HG03571 (cell line): ENCODE data around the gene DND1.
"Not testable (repeated sequence)": the region's sequence is repeated elsewhere in the genome, so short reads cannot be mapped to it uniquely, and the experiment has no call there.

Experiments
- ATAC-seq: cut with Tn5 transposase; IDR thresholded peaks from one replicate; pipeline ENCODE4 v1.9.1; 2021; ENCODE audit not compliant: unreplicated experiment

Gene DND1

GRCh38 chr5:140672455-140673186, 755 bp downstream of the DND1 start:
- no peak for ATAC-seq

GRCh38 chr5:140671472-140672125, 1.8 kb downstream of the DND1 start:
- ATAC-seq = no peak

- not testable (repeated sequence) for ATAC-seq
These were observed 2.3 kb downstream of the DND1 start for GRCh38 chr5:140671035-140671434.

- ATAC-seq = peak; percentile 99
These were observed 8.8 kb downstream of the DND1 start, which contains the start of gene WDR55 for GRCh38 chr5:140664359-140665119. Gene WDR55, plus strand, starts transcription at chr5:140664904. Its CDS starts 9 bp downstream, at chr5:140664913.

GRCh38 chr5:140664030-140664358, 9.4 kb downstream of the DND1 start:
- no peak for ATAC-seq

GRCh38 chr5:140660371-140660770, 13.0 kb downstream of the DND1 start:
- ATAC-seq = not testable (repeated sequence)

- no peak for ATAC-seq
These were observed 14.5 kb downstream of the DND1 start for GRCh38 chr5:140658870-140659269.

GRCh38 chr5:140647042-140647419, 26.3 kb downstream of the DND1 start:
- peak; percentile 20 for ATAC-seq

- ATAC-seq = no peak
These were observed 30.7 kb downstream of the DND1 start for GRCh38 chr5:140642718-140643117.

- no peak for ATAC-seq
These were observed 31.7 kb downstream of the DND1 start for GRCh38 chr5:140641716-140642115.

GRCh38 chr5:140639148-140639981, 34.0 kb downstream of the DND1 start, which contains the start of gene TMCO6:
Gene TMCO6, plus strand, starts transcription at chr5:140639451. Its CDS starts 77 bp downstream, at chr5:140639528.
- peak; percentile 93 for ATAC-seq

- not testable (repeated sequence) for ATAC-seq
These were observed 34.6 kb downstream of the DND1 start for GRCh38 chr5:140638898-140639147.

- ATAC-seq = no peak
These were observed 35.8 kb downstream of the DND1 start for GRCh38 chr5:140637371-140638100.

GRCh38 chr5:140635291-140636257, 37.8 kb downstream of the DND1 start:
- no peak for ATAC-seq

GRCh38 chr5:140634103-140634502, 39.3 kb downstream of the DND1 start:
- ATAC-seq = no peak

- ATAC-seq = no peak
These were observed 39.9 kb downstream of the DND1 start for GRCh38 chr5:140633501-140633900.

GRCh38 chr5:140633021-140633471, 40.3 kb downstream of the DND1 start, which contains the start of gene CD14:
Gene CD14, minus strand, starts transcription at chr5:140633175. Its CDS starts 104 bp downstream, at chr5:140633071.
- ATAC-seq = no peak

- ATAC-seq = peak; percentile 47
These were observed 40.9 kb downstream of the DND1 start for GRCh38 chr5:140632366-140633020.
